Ureter (tissue), 1 donor: Measurements from ENCODE around the gene HS2ST1. TPM values are rescaled to one million over a fixed set of nuclear protein-coding genes. Genes with fewer than 3 reads are reported as not detected.

ENCODE experiments used
- total RNA-seq: library from RNA; stranded (reverse); gene quantifications from one replicate; pipeline ENCODE4 v1.2.4, GENCODE V29; 2023
- donor health status: DM: yes; HTN: yes; CAD: no.

The HS2ST1 gene
- total RNA-seq, 1 donor from 2014 or later = 25.6 TPM

Other genes with a start within 250 kb of the HS2ST1 start
- gene SH3GLB1, start 210.1 kb upstream of the HS2ST1 start, total RNA-seq = 101 TPM
- 192 TPM for gene SELENOF, start 509 bp upstream of the HS2ST1 start, total RNA-seq